M059J (cell line): Measurements from ENCODE around the gene FKBP9. TPM values are rescaled to one million over a fixed set of nuclear protein-coding genes. Genes with fewer than 3 reads are reported as not detected.

Experiments
- total RNA-seq: library from RNA; depleted of rRNA; stranded (reverse); fragments of >200 nt; shearing (Covaris generic); gene quantifications from 2 replicates; pipeline ENCODE4 v1.2.3, GENCODE V29; 2014; rRNA removed

Gene FKBP9
- total RNA-seq, 1 experiment from 2014 or later, result 170 TPM

Other genes starting within 250 kb of the FKBP9 start
- 32.6 and 46.6 TPM in 2 replicates for gene KBTBD2, start 65.7 kb upstream of the FKBP9 start, total RNA-seq
- 42.7 and 43.7 TPM in 2 replicates for gene NT5C3A, start 105.3 kb downstream of the FKBP9 start, total RNA-seq
- gene RP9, start 152.0 kb downstream of the FKBP9 start, total RNA-seq, result 13.4 and 15.4 TPM in 2 replicates
- 9.1 and 9.2 TPM in 2 replicates for gene BBS9, start 172.1 kb downstream of the FKBP9 start, total RNA-seq